ENCODE measurements around the gene ASCC1.

ASCC1 gene

GRCh38 chr10:72248468-72249151, 32.5 kb upstream of the ASCC1 start:
- no peak overlapping the region for H3K4me3 ChIP-seq (replicated peaks; ENCODE audit: low read depth, low read length)
- no peak for TF ChIP-seq CTCF (IDR thresholded peaks at IDR 0.05; ENCODE audit: low read depth, low read length, missing control alignments)
- DNase-seq (ENCODE audit: extremely low read depth, low read depth) = no peak

GRCh38 chr10:72245949-72246525, 30.0 kb upstream of the ASCC1 start:
- no peak overlapping the region for H3K4me3 ChIP-seq (replicated peaks; ENCODE audit: low read depth, low read length)
- no peak for DNase-seq (ENCODE audit: extremely low read depth, low read depth)
- TF ChIP-seq CTCF (IDR thresholded peaks at IDR 0.05; ENCODE audit: low read depth, low read length, missing control alignments) = no peak

GRCh38 chr10:72244573-72245038, 28.5 kb upstream of the ASCC1 start:
- no peak overlapping the region for H3K4me3 ChIP-seq (replicated peaks; ENCODE audit: low read depth, low read length)
- TF ChIP-seq CTCF (IDR thresholded peaks at IDR 0.05; ENCODE audit: low read depth, low read length, missing control alignments) = no peak
- no peak for DNase-seq (ENCODE audit: extremely low read depth, low read depth)

- DNase-seq (ENCODE audit: extremely low read depth, low read depth) = peak; percentile 91
- peak; percentile 35 for TF ChIP-seq CTCF (IDR thresholded peaks at IDR 0.05; ENCODE audit: low read depth, low read length, missing control alignments)
- no peak overlapping the region for H3K4me3 ChIP-seq (replicated peaks; ENCODE audit: low read depth, low read length)
These were observed 27.9 kb upstream of the ASCC1 start for GRCh38 chr10:72243822-72244437.

- TF ChIP-seq CTCF (IDR thresholded peaks at IDR 0.05; ENCODE audit: low read depth, low read length, missing control alignments) = no peak
These were observed 26.6 kb upstream of the ASCC1 start for GRCh38 chr10:72242675-72243074.

GRCh38 chr10:72241691-72242252, 25.7 kb upstream of the ASCC1 start:
- H3K4me3 ChIP-seq (replicated peaks; ENCODE audit: low read depth, low read length) = no peak overlapping the region
- DNase-seq (ENCODE audit: extremely low read depth, low read depth) = no peak
- TF ChIP-seq CTCF (IDR thresholded peaks at IDR 0.05; ENCODE audit: low read depth, low read length, missing control alignments) = no peak

More at GRCh38 chr10:72242675-72243074, 26.6 kb upstream of the ASCC1 start:
- no peak for DNase-seq (ENCODE audit: extremely low read depth, low read depth)
- no peak overlapping the region for H3K4me3 ChIP-seq (replicated peaks; ENCODE audit: low read depth, low read length)
